Measurements from ENCODE around the gene TNIK.
A peak's percentile ranks its signal among the peaks of the same experiment; 100 is the strongest.

Gene TNIK

GRCh38 chr3:171459942-171460724 lies at the start of gene TNIK:
TNIK (minus strand) TSS chr3:171460405; CDS start chr3:171460063, 342 bp downstream.
- DNase-seq: peak; percentile 81 to 91

DNA sequence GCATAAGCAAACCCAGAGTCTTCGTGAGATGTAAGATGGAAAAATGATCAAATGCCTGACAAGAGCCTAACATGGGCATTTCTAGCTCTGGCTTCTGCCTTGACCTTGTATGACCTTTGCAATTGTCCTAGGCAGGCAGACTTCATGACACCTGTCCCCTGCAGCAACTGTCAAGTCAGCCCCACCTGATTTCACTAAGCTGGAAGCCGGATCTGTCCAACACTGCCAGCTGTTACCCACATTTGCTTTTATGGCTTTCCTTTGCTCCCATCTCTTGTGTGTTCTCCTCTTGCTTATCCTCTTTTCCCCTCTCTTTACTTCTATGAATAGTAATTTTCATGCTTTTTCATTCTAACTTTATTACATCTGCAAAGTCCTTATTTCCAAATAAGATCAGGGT lies 48.5 kb upstream of the TNIK start:
- DNase-seq: no peak

- no peak for DNase-seq
These were observed 48.0 kb upstream of the TNIK start for GRCh38 chr3:171508206-171508605.

- DNase-seq: no peak
These were observed 46.6 kb upstream of the TNIK start for GRCh38 chr3:171506743-171507319.

DNA sequence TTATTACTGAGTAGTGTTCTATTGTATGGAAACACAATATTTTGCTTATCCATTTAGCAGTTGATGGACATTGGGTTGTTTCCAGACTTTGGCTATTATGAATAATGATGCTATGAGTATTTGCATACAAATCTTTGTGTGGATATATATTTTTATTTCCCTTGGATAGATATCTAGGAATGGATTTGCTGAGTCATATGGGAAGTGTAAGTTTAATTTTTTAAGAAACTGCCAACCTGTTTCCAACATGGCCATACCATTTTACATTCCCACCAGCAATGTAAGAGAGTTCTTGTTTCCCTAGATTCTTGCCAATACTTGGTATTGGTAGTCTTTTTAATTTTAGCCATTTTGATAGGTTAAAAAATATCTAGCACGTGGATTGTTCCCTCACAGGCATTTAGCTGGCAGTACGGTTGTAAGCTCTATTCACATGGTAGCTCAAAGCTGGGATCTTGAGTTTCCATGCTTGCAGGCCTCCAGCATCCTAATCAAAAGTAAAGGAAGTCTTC lies 45.7 kb upstream of the TNIK start:
- no peak for DNase-seq

GRCh38 chr3:171504376-171504775 lies 44.2 kb upstream of the TNIK start:
- no peak for DNase-seq

- DNase-seq: no peak
These were observed 43.6 kb upstream of the TNIK start for GRCh38 chr3:171503817-171504216.

- no peak for DNase-seq
These were observed 38.7 kb upstream of the TNIK start for GRCh38 chr3:171498921-171499320.

DNA sequence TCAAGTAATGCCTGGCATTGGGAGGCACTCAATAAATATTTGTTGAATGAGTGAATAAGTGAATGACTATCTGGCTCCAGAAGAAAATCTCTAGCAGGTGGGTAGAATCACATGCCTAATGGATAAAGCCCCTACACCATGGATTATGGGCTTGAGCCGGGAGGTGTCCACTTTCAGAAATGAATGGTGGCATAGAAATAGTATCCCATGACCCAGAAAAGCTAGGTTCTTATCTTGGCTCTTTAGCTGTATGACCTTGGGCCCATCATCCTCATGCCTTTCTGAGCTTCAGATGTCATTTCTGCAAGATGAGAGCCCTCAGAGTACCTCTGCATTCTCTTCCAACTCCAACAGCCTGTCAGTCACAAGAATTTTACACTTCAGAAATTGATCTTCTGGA lies 37.3 kb upstream of the TNIK start:
- DNase-seq: no peak

GRCh38 chr3:171495413-171495812 lies 35.2 kb upstream of the TNIK start:
- DNase-seq: no peak

DNA sequence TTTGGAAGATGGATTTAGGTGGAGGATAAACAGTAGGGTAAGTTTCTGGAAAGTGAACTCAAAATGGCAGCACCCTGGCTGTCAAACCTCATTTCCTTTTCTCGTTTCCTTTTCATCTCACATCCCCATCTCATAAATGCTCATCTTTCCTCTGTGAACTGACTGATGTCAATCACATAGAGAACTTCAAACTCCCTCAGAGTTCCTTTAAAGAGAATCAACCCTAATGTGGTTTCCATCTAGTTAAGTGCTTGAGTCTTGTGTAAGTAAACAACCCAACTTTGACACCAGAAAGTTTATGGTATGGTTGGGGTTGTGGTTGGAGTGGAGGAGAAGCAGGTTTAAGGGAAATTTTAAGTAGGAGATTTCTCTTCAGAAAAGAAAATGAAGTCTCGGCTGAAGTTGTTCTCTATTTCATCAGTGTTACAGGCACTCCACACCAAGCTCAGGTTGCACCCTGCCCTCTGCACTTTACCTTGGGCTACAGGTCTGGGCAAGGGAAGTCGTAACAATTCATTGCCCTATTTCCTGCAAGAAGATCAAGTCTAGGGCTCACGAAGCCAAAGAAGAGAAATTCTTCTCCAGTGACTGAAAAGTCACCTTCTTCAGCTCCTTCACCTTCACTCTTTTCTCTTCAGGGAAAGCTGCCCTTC lies 34.4 kb upstream of the TNIK start:
- no peak for DNase-seq

- DNase-seq: no peak
These were observed 31.2 kb upstream of the TNIK start for GRCh38 chr3:171491361-171491760.

DNA sequence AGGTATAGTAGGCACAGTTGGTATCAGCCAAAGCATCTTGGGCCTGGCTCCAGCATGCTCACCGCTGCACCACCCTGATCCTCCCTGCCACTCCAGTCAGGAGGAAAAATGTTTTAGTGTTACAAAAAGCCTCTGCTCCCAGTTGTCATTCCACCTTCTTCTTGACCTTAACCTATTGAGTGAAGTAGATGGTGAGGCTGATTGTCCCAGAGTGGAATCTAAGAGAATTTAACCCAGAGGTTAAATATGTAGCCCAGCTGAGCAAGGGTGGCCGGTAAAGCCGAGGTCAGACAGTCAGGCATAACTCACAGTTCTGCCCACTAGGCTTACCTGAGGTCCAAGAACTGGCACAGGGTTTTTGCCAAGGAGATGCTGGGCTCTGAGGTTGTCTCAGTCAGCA lies 30.7 kb upstream of the TNIK start:
- no peak for DNase-seq

DNA sequence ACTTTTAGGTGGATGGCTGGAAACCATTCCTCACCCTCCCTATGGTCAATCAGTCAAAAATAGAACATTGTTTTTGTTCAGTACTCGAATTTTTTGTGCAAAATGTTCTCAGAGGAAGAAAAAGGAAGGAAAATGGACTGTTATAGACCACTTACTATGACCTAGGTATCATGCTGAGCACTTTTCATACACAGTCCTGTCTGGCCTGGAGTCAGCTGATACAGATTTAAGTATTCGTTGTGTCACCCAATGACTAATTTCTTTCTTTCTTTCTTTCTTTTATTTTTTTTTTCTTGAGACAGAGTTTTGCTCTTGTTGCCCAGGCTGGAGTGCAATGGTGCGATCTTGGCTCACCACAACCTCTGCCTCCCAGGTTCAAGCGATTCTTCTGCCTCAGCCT lies 29.1 kb upstream of the TNIK start:
- DNase-seq: no peak

- no peak for DNase-seq
These were observed 28.3 kb upstream of the TNIK start for GRCh38 chr3:171488479-171488878.

DNA sequence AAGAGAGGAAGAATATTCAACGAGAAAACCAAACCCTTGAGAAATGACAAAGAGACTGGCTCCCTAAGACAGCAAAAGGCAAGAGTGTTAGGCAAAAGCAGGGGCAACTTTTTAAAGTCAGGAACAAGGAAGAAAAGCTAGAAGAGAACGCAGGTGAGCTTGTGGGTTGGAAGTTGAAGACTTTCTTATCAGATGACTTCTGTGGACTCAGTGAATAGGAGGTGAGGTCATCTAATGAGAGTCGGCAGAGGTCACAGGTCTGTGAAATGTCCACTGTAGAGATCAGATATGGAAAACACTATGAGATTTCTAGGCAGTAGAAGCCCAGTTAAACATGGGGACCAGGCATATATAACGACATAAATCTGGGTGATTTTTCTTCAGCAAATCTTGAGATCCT lies 27.2 kb upstream of the TNIK start:
- DNase-seq: no peak

DNA sequence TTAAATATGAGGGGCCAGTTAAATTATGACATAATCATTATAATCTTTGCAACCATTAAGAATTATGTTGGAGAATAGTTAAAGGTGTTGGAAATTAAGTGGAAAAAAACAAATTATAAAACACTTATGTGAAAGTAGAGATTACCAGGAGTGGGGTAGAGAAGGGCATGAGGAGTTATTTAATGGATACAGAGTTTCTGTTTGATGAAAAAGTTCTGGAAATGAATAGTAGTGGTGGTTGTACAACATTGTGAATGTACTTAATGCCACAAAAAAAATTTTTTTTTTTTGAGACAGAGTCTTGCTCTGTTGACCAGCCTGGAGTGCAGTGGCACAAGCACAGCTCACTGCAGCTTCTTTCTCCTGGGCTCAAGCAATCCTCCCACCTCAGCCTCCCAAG lies 25.1 kb upstream of the TNIK start:
- no peak for DNase-seq

DNA sequence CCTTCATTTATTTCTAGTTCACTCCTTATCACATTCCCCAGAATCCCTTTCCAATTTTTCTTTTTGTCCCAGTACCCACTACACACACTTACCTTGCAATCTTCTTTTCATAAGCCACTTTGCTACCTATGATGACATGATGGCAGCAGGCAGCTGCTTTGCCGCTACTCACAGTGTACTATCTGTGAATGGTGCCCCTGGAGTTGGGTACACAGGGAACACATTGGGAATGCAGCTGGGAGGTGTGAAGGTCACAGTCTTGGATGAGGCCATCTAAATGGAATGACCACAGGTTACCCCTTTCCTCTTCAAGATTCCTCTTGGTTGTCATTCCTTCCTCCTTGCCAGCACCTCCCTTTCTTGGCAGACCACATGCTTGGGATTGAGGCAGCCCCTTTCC lies 20.8 kb upstream of the TNIK start:
- DNase-seq: no peak

GRCh38 chr3:171480526-171480925 lies 20.3 kb upstream of the TNIK start:
- DNase-seq: no peak

GRCh38 chr3:171476532-171477102 lies 16.4 kb upstream of the TNIK start:
- DNase-seq: no peak

- DNase-seq: no peak
These were observed 12.3 kb upstream of the TNIK start for GRCh38 chr3:171472552-171472951.

DNA sequence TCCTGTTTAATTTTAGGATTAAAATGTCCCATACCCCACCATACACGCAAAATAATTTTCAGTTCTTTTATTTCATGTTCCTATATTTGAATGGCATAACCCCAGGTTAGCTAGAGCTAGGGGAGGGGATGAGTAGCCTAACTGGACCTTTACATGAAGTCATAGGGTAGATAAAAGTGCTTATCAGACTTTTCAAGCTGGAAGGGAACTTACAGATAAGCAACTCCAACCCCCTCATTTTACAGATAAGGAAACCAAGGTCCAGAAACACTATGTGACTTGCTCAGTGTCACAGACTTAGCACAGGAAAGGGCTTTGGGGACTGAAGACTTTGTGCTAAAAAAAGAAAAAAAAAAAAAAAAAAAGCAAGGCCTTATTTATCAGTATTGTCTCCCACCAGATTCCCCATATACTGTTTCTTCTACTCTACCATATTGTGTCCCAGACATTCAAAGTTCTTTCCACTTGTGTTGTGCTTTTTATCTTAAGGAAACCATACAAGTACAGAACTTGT lies 10.6 kb upstream of the TNIK start:
- DNase-seq: no peak

- DNase-seq: no peak
These were observed 9.2 kb upstream of the TNIK start for GRCh38 chr3:171469376-171469775.

All from NCI-H187 (cell line).